Measurements from ENCODE around the gene WFDC1. TPM values are rescaled to one million over a fixed set of nuclear protein-coding genes. Genes with fewer than 3 reads are reported as not detected.
A peak's percentile ranks its signal among the peaks of the same experiment; 100 is the strongest.

Gene WFDC1
- total RNA-seq, 1 experiment from 2014 or later = 808 TPM

DNA sequence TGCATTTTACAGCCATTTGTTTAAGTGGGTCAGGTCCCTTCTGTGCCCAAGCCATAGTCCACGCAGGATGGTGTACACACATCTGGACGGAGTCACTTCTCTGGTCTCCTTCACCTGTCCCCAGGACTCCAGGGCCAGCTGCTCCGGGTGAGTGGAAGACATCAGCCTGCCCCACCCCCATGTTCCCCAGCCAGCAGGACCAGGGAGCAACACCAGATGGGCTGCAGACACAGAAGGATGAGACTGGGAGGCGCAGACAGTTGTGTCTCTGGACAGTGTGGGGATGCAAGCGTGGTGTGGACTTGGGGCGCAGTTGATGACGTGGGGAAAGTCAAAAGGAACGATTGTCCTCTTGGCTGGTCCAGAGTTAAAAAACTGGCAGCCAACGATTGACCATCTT is 24.6 kb upstream of the WFDC1 start:
- in situ Hi-C loops (cut with HindIII; ENCODE audit: low pct_unique_long_range_greater_than_20kb, low sequenced_read_pairs) = no loop called here
- DNase-seq (ENCODE audit: low read depth, low spot score) = no peak

DNA sequence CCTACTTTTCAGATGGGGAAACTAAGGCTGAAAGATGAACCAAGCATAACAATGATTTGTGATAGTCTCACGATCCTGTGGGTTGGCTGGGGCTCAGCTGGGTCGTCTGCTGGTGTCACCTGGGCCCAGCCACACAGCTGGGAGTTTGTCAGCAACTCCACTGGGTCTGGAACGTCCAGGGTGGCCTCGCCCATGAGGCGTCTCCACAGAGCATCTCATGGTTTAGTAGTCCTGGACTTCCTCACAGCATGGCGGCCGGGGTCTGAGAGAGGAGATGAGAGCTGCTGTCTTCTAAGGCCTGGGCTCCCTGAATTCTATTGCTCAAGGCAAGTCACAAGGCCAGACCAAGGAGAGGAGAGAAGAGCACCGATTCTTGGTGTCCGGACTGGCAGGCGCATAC is 24.1 kb upstream of the WFDC1 start:
- in situ Hi-C loops (cut with HindIII; ENCODE audit: low pct_unique_long_range_greater_than_20kb, low sequenced_read_pairs) = no loop called here
- no peak for DNase-seq (ENCODE audit: low read depth, low spot score)

GRCh38 chr16:84271037-84271436 is 23.6 kb upstream of the WFDC1 start:
- DNase-seq (ENCODE audit: low read depth, low spot score) = no peak
- in situ Hi-C loops (cut with HindIII; ENCODE audit: low pct_unique_long_range_greater_than_20kb, low sequenced_read_pairs) = no loop called here

- in situ Hi-C loops (cut with HindIII; ENCODE audit: low pct_unique_long_range_greater_than_20kb, low sequenced_read_pairs) = no loop called here
Observed at GRCh38 chr16:84271866-84272265, 22.8 kb upstream of the WFDC1 start.

DNA sequence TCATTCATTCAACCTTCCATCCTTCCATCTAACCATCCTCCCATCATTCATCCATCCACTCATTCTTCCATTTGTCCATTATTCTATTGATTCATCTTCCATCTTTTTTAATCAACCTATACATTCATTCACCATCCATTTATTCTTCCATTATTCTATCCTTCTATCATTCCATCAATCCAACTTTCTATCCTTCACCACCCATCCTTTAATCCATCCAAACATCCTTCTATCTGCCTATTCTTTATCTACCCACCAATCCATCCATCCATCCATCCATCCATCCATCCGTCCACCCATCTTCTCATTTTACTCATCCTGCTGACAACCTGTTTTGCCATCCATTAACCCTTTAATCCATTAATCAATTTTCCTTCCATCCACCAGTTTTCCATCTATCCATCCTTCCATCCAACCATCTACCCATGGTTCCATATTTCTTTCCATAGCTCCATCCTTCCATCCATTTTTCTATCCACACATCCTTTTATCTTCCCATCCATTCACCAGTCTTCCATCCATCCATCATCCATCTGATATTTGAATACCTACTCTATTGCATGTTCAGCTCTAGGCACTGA is 21.8 kb upstream of the WFDC1 start:
- no peak for DNase-seq (ENCODE audit: low read depth, low spot score)
- in situ Hi-C loops (cut with HindIII; ENCODE audit: low pct_unique_long_range_greater_than_20kb, low sequenced_read_pairs) = no loop called here

More at GRCh38 chr16:84271866-84272265, 22.8 kb upstream of the WFDC1 start:
- peak; percentile 99 for DNase-seq (ENCODE audit: low read depth, low spot score)

- DNase-seq (ENCODE audit: low read depth, low spot score) = no peak
- in situ Hi-C loops (cut with HindIII; ENCODE audit: low pct_unique_long_range_greater_than_20kb, low sequenced_read_pairs) = no loop called here
Observed at GRCh38 chr16:84274515-84274914, 20.2 kb upstream of the WFDC1 start.

DNA sequence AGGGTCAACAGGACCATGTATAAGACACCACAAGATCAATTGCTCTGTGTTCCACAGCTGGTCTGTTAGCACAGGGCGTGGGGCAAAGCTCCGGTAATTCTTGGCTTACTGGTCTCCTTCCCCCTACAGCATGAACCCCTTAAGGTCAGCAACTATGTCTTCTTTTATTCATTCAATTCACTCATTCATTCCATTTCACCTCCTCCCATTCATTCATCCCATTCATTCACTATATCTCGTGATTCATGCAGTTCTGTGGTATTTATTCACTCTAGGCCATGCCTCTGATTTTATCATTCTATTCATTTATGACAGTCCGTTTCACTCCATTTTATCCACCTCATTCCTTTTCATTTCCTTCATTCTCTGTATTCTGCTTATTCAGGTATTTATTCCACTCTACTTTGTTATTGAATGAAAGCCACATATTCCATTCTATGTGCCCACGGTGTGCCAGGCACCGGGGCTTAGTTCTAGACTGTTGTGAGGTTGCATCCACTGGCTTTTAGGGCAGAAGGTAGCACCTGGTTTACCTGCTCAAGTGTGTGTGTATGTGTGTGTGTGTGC is 19.0 kb upstream of the WFDC1 start:
- peak; percentile 62 for DNase-seq (ENCODE audit: low read depth, low spot score)
- in situ Hi-C loops (cut with HindIII; ENCODE audit: low pct_unique_long_range_greater_than_20kb, low sequenced_read_pairs) = no loop called here

GRCh38 chr16:84277244-84277823 is 17.3 kb upstream of the WFDC1 start:
- DNase-seq (ENCODE audit: low read depth, low spot score) = peak; percentile 73
- in situ Hi-C loops (cut with HindIII; ENCODE audit: low pct_unique_long_range_greater_than_20kb, low sequenced_read_pairs) = no loop called here

DNA sequence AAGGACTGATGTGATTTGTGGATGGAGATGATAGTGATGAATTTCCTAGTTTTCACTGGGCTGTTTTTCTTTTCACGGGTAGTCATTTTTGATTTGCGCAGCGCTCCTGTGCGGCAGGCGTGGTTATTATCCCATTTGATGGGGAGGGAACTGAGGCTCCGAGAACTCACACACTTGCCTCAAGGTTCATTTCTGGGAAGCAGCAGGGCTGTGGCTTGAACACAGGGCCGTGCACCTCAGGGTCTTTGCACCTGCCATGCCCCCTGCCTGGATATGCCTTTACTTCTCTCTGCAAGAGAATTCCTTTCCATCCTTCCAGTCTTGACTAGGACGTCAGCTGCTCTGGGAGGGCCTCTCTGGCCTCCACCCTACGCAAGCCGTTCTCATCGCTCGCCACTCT is 16.3 kb upstream of the WFDC1 start:
- no peak for DNase-seq (ENCODE audit: low read depth, low spot score)
- in situ Hi-C loops (cut with HindIII; ENCODE audit: low pct_unique_long_range_greater_than_20kb, low sequenced_read_pairs) = no loop called here

DNA sequence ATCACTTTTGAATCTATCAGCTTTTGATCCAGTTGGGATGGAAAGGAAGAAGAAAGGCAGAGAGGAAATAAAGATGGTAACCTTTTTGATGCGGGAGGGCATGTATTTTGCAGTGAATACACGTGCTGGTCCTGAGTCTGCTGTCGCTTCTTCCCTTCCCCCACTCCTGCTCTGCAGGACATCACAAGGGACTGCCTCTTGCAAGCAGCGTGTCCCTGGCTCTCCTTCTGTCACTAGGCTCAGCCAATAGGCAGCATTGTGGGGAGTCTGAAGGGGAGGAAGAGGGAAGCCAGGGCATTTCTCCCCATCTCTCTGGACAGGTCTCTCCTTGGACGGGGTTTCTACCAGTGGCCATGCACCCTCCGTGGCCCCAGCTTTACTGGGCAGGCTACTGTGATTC is 15.7 kb upstream of the WFDC1 start:
- in situ Hi-C loops (cut with HindIII; ENCODE audit: low pct_unique_long_range_greater_than_20kb, low sequenced_read_pairs) = no loop called here
- DNase-seq (ENCODE audit: low read depth, low spot score) = no peak

GRCh38 chr16:84279881-84280280 is 14.8 kb upstream of the WFDC1 start:
- no peak for DNase-seq (ENCODE audit: low read depth, low spot score)
- in situ Hi-C loops (cut with HindIII; ENCODE audit: low pct_unique_long_range_greater_than_20kb, low sequenced_read_pairs) = no loop called here

DNA sequence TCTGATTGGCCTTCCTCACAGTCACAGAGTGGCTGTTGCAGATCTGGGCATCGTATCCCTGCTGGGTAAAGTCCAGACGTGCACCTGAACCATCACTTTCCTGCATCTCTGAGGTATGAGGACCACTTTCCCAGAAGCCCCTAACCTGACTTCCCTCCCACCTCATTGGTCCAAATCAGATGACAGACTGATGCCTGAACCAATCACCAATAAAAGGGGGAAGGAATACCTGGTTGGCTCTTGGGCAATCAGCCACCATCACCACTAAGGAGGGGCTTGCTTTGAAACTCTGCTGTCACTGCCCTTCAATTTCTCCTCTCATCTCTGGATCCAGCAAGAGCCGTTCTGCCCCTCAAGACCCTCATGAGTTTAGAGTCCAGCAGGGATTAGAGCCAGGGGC is 13.6 kb upstream of the WFDC1 start:
- in situ Hi-C loops (cut with HindIII; ENCODE audit: low pct_unique_long_range_greater_than_20kb, low sequenced_read_pairs) = no loop called here
- peak; percentile 49 for DNase-seq (ENCODE audit: low read depth, low spot score)

GRCh38 chr16:84282533-84282932 is 12.1 kb upstream of the WFDC1 start:
- no peak for DNase-seq (ENCODE audit: low read depth, low spot score)
- in situ Hi-C loops (cut with HindIII; ENCODE audit: low pct_unique_long_range_greater_than_20kb, low sequenced_read_pairs) = no loop called here

- in situ Hi-C loops (cut with HindIII; ENCODE audit: low pct_unique_long_range_greater_than_20kb, low sequenced_read_pairs) = no loop called here
- DNase-seq (ENCODE audit: low read depth, low spot score) = no peak
Observed at GRCh38 chr16:84283314-84284153, 11.1 kb upstream of the WFDC1 start.

DNA sequence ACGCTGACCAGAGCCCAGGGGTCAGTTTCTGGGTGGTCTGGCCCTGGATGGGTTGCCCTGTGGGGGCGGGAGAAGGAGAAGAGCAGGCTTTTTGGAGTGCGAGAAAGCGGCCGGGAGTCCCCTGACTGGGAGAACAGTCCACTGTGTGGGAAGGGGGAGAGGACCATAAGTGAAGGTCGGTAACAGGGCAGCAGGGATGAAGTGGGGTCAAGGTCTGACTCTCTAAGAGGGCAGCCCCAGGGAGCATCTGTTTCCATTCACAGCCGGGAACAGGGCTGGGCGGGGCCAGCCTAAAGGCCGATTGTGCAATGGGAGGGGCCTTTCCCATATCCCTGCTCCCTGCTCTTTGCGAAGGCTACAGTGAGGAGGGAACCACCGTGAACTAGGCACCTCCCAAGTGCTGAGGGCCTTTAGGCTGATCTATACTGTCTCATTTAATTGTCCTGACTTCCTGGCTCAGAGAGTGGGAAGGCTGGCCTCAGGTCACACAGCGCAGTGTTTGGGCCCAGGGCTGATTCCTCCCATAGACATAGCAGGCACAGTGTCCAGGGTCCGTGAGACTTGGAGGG is 10.4 kb upstream of the WFDC1 start:
- DNase-seq (ENCODE audit: low read depth, low spot score) = no peak
- in situ Hi-C loops (cut with HindIII; ENCODE audit: low pct_unique_long_range_greater_than_20kb, low sequenced_read_pairs) = no loop called here

- DNase-seq (ENCODE audit: low read depth, low spot score) = no peak
- in situ Hi-C loops (cut with HindIII; ENCODE audit: low pct_unique_long_range_greater_than_20kb, low sequenced_read_pairs) = no loop called here
Observed at GRCh38 chr16:84286578-84287240, 8.0 kb upstream of the WFDC1 start.

- in situ Hi-C loops (cut with HindIII; ENCODE audit: low pct_unique_long_range_greater_than_20kb, low sequenced_read_pairs) = no loop called here
- no peak for DNase-seq (ENCODE audit: low read depth, low spot score)
Observed at GRCh38 chr16:84288902-84289301, 5.8 kb upstream of the WFDC1 start.

GRCh38 chr16:84291226-84291625 is 3.5 kb upstream of the WFDC1 start:
- no peak for DNase-seq (ENCODE audit: low read depth, low spot score)
- in situ Hi-C loops (cut with HindIII; ENCODE audit: low pct_unique_long_range_greater_than_20kb, low sequenced_read_pairs) = no loop called here
